ENCODE results near the gene METTL26.
A peak's percentile ranks its signal among the peaks of the same experiment; 100 is the strongest.

METTL26 gene

GRCh38 chr16:662095-662494 is 26.0 kb upstream of the METTL26 start:
- Histone ChIP-seq H3K79me2 (ENCODE audit: low read length) (no peaks in the 10 kb centered on the region), H3K4me2 (ENCODE audit: low read length) (no peak overlapping the region), H3K36me3 (replicated peaks; ENCODE audit: low read depth, low read length) (peaks cover 4% of the 10 kb centered on the region), H3K4me1 (ENCODE audit: low read length) (peaks cover 3% of the 10 kb centered on the region; the same call in 1 of the 2 replicates), H3K4me3 (ENCODE audit: low read length) (no peak overlapping the region), H2AFZ (ENCODE audit: low read depth, low read length) (no peak overlapping the region), H3K9ac (ENCODE audit: low read length) (no peak overlapping the region), H3K27ac (ENCODE audit: low read length) (no peak overlapping the region), H4K20me1 (ENCODE audit: insufficient read depth, low read length) (no peaks in the 10 kb centered on the region), H3K9me3 (ENCODE audit: insufficient read depth, low read length) (no peaks in the 10 kb centered on the region), H3K27me3 (ENCODE audit: low read depth, low read length) (no peaks in the 10 kb centered on the region)
- TF ChIP-seq EZH2phosphoT487 (IDR thresholded peaks at IDR 0.05; ENCODE audit: low read depth) = no peak
- TF ChIP-seq, protein P1, sequence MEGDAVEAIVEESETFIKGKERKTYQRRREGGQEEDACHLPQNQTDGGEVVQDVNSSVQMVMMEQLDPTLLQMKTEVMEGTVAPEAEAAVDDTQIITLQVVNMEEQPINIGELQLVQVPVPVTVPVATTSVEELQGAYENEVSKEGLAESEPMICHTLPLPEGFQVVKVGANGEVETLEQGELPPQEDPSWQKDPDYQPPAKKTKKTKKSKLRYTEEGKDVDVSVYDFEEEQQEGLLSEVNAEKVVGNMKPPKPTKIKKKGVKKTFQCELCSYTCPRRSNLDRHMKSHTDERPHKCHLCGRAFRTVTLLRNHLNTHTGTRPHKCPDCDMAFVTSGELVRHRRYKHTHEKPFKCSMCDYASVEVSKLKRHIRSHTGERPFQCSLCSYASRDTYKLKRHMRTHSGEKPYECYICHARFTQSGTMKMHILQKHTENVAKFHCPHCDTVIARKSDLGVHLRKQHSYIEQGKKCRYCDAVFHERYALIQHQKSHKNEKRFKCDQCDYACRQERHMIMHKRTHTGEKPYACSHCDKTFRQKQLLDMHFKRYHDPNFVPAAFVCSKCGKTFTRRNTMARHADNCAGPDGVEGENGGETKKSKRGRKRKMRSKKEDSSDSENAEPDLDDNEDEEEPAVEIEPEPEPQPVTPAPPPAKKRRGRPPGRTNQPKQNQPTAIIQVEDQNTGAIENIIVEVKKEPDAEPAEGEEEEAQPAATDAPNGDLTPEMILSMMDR (IDR thresholded peaks at IDR 0.05; ENCODE audit: low read depth, low read length) = no peak

GRCh38 chr16:661184-661821 is 25.2 kb upstream of the METTL26 start:
- H3K36me3 ChIP-seq (replicated peaks; ENCODE audit: low read depth, low read length) = peaks cover 4% of the 10 kb centered on the region
- H3K4me2 ChIP-seq (ENCODE audit: low read length) = 0 out of 2 replicates have a peak overlapping the region, but pooled peaks have one; percentile 12
- H3K4me3 ChIP-seq (ENCODE audit: low read length) = no peak overlapping the region
- no peak overlapping the region for H3K27ac ChIP-seq (ENCODE audit: low read length)
- no peaks in the 10 kb centered on the region for H3K9me3 ChIP-seq (ENCODE audit: insufficient read depth, low read length)
- TF ChIP-seq, protein P1 (IDR thresholded peaks at IDR 0.05; ENCODE audit: low read depth, low read length) = no peak; the same call in 1 of the 2 replicates
- TF ChIP-seq EZH2phosphoT487 (IDR thresholded peaks at IDR 0.05; ENCODE audit: low read depth) = no peak
- H2AFZ ChIP-seq (ENCODE audit: low read depth, low read length) = no peak overlapping the region
- no peaks in the 10 kb centered on the region for H3K79me2 ChIP-seq (ENCODE audit: low read length)
- no peaks in the 10 kb centered on the region for H4K20me1 ChIP-seq (ENCODE audit: insufficient read depth, low read length)
- H3K9ac ChIP-seq (ENCODE audit: low read length) = no peak overlapping the region
- peaks cover 3% of the 10 kb centered on the region; the same call in 1 of the 2 replicates for H3K4me1 ChIP-seq (ENCODE audit: low read length)
- no peaks in the 10 kb centered on the region for H3K27me3 ChIP-seq (ENCODE audit: low read depth, low read length)

GRCh38 chr16:660459-661183 is 24.5 kb upstream of the METTL26 start:
- H3K4me2 ChIP-seq (ENCODE audit: low read length) = 0 out of 2 replicates have a peak overlapping the region, but pooled peaks have one; percentile 12
- no peaks in the 10 kb centered on the region for H3K79me2 ChIP-seq (ENCODE audit: low read length)
- TF ChIP-seq, protein P1 (IDR thresholded peaks at IDR 0.05; ENCODE audit: low read depth, low read length) = peak; percentile 25
- TF ChIP-seq EZH2phosphoT487 (IDR thresholded peaks at IDR 0.05; ENCODE audit: low read depth) = no peak
- H2AFZ ChIP-seq (ENCODE audit: low read depth, low read length) = no peak overlapping the region
- H3K36me3 ChIP-seq (replicated peaks; ENCODE audit: low read depth, low read length) = peaks cover 4% of the 10 kb centered on the region
- no peaks in the 10 kb centered on the region for H4K20me1 ChIP-seq (ENCODE audit: insufficient read depth, low read length)
- no peaks in the 10 kb centered on the region for H3K27me3 ChIP-seq (ENCODE audit: low read depth, low read length)
- no peak overlapping the region for H3K27ac ChIP-seq (ENCODE audit: low read length)
- no peak overlapping the region for H3K9ac ChIP-seq (ENCODE audit: low read length)
- peaks cover 3% of the 10 kb centered on the region; the same call in 1 of the 2 replicates for H3K4me1 ChIP-seq (ENCODE audit: low read length)
- no peak overlapping the region for H3K4me3 ChIP-seq (ENCODE audit: low read length)
- H3K9me3 ChIP-seq (ENCODE audit: insufficient read depth, low read length) = no peaks in the 10 kb centered on the region

DNA sequence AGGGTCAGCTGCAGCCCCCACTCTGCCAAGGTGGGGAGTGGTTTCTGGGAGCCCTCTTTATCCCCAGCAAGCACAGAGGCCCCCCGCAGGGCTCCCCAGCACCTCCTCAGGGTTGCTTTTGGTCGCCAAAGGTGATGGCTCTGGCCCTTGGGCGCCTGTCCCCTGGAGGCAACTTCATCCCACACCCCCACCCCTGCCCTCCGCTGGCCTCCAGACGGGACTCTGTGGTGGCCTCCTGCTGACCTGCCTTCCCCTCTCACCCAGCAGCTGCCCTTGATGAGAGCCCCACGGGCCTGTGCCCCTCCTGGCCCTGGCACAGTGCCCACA is 24.0 kb upstream of the METTL26 start:
- Histone ChIP-seq H3K4me2 (ENCODE audit: low read length) (no peak overlapping the region), H3K4me3 (ENCODE audit: low read length) (no peak overlapping the region), H3K4me1 (ENCODE audit: low read length) (peaks cover 3% of the 10 kb centered on the region; the same call in 1 of the 2 replicates), H3K27ac (ENCODE audit: low read length) (no peak overlapping the region), H3K27me3 (ENCODE audit: low read depth, low read length) (no peaks in the 10 kb centered on the region), H3K9me3 (ENCODE audit: insufficient read depth, low read length) (no peaks in the 10 kb centered on the region), H3K9ac (ENCODE audit: low read length) (no peak overlapping the region), H2AFZ (ENCODE audit: low read depth, low read length) (no peak overlapping the region), H3K79me2 (ENCODE audit: low read length) (no peaks in the 10 kb centered on the region), H3K36me3 (replicated peaks; ENCODE audit: low read depth, low read length) (peaks cover 4% of the 10 kb centered on the region), H4K20me1 (ENCODE audit: insufficient read depth, low read length) (no peaks in the 10 kb centered on the region)
- TF ChIP-seq EZH2phosphoT487 (IDR thresholded peaks at IDR 0.05; ENCODE audit: low read depth) = no peak
- TF ChIP-seq, protein P1 (IDR thresholded peaks at IDR 0.05; ENCODE audit: low read depth, low read length) = no peak
